Coronary artery (tissue), 2 donors: ENCODE results near the gene SLC15A4.

Source experiments
- DNase-seq: peaks from one replicate; pipeline ENCODE4 v3.0.0-alpha.2; 2017; ENCODE audit warnings: low spot score
- H3K27ac ChIP-seq, 2 donors: fragments of 200-600 bp; sonication (generic); one replicate each; pipeline ENCODE4 v1.5.1; 2016 to 2019
- H3K4me3 ChIP-seq: fragments of 200-600 bp; sonication (generic); 2 replicates; pipeline ENCODE4 v1.5.1; 2016; ENCODE audit warnings: mild to moderate bottlenecking, moderate library complexity
- CTCF ChIP-seq: fragments of 200-600 bp; sonication (generic); IDR thresholded peaks from one replicate; pipeline ENCODE4 v1.5.1; 2019; ENCODE audit warnings: antibody characterized with exemption

SLC15A4 gene

GRCh38 chr12:128861226-128862016, 37.7 kb upstream of the SLC15A4 start:
- Histone ChIP-seq H3K4me3 (no peak overlapping the region), H3K27ac (no peak overlapping the region)
- no peak for DNase-seq
- TF ChIP-seq CTCF: no peak

GRCh38 chr12:128859311-128859710, 35.6 kb upstream of the SLC15A4 start:
- DNase-seq: no peak
- no peak overlapping the region for H3K27ac ChIP-seq

GRCh38 chr12:128857133-128857763, 33.5 kb upstream of the SLC15A4 start:
- no peak for TF ChIP-seq CTCF
- no peak for DNase-seq
- Histone ChIP-seq H3K4me3 (no peak overlapping the region), H3K27ac (no peak overlapping the region)

More at GRCh38 chr12:128859311-128859710, 35.6 kb upstream of the SLC15A4 start:
- TF ChIP-seq CTCF: no peak
- H3K4me3 ChIP-seq: no peak overlapping the region

- Histone ChIP-seq H3K4me3 (no peak overlapping the region), H3K27ac (no peak overlapping the region)
- no peak for DNase-seq
- TF ChIP-seq CTCF: no peak
Measured at GRCh38 chr12:128856791-128857078, 33.0 kb upstream of the SLC15A4 start.

GRCh38 chr12:128856035-128856790, 32.5 kb upstream of the SLC15A4 start:
- no peak overlapping the region for H3K4me3 ChIP-seq
- DNase-seq: no peak
- no peak for TF ChIP-seq CTCF
- no peak overlapping the region for H3K27ac ChIP-seq

- DNase-seq: no peak
- TF ChIP-seq CTCF: no peak
- Histone ChIP-seq H3K27ac (no peak overlapping the region), H3K4me3 (peak overlapping the region; percentile 40)
Measured at GRCh38 chr12:128853600-128854197, 29.9 kb upstream of the SLC15A4 start.
